Measurements from ENCODE around the gene LY6G6C. TPM values are rescaled to one million over a fixed set of nuclear protein-coding genes. Genes with fewer than 3 reads are reported as not detected.

The LY6G6C gene
- total and polyA plus RNA-seq, 2 of the 13 experiments (the other 11 are each of a cell fraction or from before 2014, with no cell fraction given): 0.15 TPM; not detected in 1

DNA sequence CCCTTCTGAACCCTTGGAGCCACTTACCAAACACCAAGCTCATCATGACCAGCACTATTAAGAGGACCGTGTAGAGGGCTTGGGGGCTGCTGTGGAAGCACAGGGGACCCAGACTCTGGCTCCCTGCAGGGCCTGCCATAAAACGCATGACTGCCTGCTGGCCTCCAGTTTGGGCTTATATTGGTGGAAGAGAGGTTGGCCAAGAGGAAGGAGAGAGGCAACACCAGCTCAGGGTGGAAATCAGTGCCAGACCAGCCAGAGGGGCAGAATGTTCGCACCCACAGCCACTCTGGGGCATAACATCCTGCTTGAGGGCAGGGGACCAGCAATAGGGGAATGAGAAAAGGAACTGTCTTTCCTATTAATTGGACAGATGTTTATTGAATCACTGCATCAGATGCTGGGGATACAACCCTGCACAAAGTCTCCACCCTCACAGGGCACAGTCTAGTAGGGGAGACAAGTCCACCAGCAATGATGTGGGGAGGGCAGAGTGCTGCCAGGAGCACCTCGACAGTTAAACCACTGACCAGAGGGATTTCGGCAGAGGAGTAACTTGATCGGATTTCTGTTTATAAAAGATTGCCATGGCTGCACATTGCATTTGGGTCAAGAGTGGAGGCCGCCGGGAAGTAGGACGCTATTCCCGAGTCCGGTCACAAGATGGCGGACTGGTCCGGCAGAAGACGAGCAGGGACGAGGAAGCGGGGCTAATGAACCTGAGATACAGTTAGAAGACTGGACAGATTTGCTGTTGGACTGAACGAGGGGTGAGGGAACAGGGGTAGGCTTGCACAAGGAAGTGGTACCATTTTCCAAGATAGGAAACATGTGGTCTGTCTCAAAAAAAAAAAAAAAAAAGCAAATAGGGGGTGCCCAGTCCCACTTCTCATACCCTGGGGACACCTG lies 41.1 kb downstream of the LY6G6C start, which contains the start of gene LY6G5C (continued):
- TF ChIP-seq RBFOX2 (IDR thresholded peaks at IDR 0.05; ENCODE audit: low read depth, low read length) (no peak), SUZ12 (IDR thresholded peaks at IDR 0.05; ENCODE audit: low read depth, low read length) (no peak), ZNF335 (CRISPR knock-in tag; IDR thresholded peaks at IDR 0.05) (peak; percentile 96), ZNF790 (CRISPR knock-in tag; IDR thresholded peaks at IDR 0.05; ENCODE audit: borderline replicate concordance) (no peak), ERF (CRISPR knock-in tag; IDR thresholded peaks at IDR 0.05) (peak; percentile 75), NFYC (CRISPR knock-in tag; IDR thresholded peaks at IDR 0.05) (no peak), HOXA9 (CRISPR knock-in tag; IDR thresholded peaks at IDR 0.05; ENCODE audit: borderline replicate concordance) (no peak), PAWR (CRISPR knock-in tag; IDR thresholded peaks at IDR 0.05; ENCODE audit: borderline replicate concordance) (no peak), TGIF2 (CRISPR knock-in tag; IDR thresholded peaks at IDR 0.05) (0 out of 2 replicates have a peak, but pooled peaks have one; percentile 25), SP5 (CRISPR knock-in tag; IDR thresholded peaks at IDR 0.05; ENCODE audit: borderline replicate concordance, low read depth) (no peak), SP140L (CRISPR knock-in tag; IDR thresholded peaks at IDR 0.05; ENCODE audit: borderline replicate concordance) (no peak), ZNF607 (CRISPR knock-in tag; IDR thresholded peaks at IDR 0.05; ENCODE audit: borderline replicate concordance) (no peak), CHD2 (IDR thresholded peaks at IDR 0.05; ENCODE audit: low read depth, low read length) (no peak)
- TF ChIP-seq, protein P1, sequence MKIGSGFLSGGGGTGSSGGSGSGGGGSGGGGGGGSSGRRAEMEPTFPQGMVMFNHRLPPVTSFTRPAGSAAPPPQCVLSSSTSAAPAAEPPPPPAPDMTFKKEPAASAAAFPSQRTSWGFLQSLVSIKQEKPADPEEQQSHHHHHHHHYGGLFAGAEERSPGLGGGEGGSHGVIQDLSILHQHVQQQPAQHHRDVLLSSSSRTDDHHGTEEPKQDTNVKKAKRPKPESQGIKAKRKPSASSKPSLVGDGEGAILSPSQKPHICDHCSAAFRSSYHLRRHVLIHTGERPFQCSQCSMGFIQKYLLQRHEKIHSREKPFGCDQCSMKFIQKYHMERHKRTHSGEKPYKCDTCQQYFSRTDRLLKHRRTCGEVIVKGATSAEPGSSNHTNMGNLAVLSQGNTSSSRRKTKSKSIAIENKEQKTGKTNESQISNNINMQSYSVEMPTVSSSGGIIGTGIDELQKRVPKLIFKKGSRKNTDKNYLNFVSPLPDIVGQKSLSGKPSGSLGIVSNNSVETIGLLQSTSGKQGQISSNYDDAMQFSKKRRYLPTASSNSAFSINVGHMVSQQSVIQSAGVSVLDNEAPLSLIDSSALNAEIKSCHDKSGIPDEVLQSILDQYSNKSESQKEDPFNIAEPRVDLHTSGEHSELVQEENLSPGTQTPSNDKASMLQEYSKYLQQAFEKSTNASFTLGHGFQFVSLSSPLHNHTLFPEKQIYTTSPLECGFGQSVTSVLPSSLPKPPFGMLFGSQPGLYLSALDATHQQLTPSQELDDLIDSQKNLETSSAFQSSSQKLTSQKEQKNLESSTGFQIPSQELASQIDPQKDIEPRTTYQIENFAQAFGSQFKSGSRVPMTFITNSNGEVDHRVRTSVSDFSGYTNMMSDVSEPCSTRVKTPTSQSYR (CRISPR knock-in tag; IDR thresholded peaks at IDR 0.05; ENCODE audit: borderline replicate concordance): no peak; the same call in 1 of the 2 replicates
- TF ChIP-seq, protein P2, sequence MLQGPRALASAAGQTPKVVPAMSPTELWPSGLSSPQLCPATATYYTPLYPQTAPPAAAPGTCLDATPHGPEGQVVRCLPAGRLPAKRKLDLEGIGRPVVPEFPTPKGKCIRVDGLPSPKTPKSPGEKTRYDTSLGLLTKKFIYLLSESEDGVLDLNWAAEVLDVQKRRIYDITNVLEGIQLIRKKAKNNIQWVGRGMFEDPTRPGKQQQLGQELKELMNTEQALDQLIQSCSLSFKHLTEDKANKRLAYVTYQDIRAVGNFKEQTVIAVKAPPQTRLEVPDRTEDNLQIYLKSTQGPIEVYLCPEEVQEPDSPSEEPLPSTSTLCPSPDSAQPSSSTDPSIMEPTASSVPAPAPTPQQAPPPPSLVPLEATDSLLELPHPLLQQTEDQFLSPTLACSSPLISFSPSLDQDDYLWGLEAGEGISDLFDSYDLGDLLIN (CRISPR knock-in tag; IDR thresholded peaks at IDR 0.05; ENCODE audit: borderline replicate concordance): 0 out of 2 replicates have a peak, but pooled peaks have one; percentile 46
- TF ChIP-seq, protein P3, sequence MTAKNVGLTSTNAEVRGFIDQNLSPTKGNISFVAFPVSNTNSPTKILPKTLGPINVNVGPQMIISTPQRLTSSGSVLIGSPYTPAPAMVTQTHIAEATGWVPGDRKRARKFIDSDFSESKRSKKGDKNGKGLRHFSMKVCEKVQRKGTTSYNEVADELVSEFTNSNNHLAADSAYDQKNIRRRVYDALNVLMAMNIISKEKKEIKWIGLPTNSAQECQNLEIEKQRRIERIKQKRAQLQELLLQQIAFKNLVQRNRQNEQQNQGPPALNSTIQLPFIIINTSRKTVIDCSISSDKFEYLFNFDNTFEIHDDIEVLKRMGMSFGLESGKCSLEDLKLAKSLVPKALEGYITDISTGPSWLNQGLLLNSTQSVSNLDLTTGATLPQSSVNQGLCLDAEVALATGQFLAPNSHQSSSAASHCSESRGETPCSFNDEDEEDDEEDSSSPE (CRISPR knock-in tag; IDR thresholded peaks at IDR 0.05): no peak
- TF ChIP-seq, protein P4, sequence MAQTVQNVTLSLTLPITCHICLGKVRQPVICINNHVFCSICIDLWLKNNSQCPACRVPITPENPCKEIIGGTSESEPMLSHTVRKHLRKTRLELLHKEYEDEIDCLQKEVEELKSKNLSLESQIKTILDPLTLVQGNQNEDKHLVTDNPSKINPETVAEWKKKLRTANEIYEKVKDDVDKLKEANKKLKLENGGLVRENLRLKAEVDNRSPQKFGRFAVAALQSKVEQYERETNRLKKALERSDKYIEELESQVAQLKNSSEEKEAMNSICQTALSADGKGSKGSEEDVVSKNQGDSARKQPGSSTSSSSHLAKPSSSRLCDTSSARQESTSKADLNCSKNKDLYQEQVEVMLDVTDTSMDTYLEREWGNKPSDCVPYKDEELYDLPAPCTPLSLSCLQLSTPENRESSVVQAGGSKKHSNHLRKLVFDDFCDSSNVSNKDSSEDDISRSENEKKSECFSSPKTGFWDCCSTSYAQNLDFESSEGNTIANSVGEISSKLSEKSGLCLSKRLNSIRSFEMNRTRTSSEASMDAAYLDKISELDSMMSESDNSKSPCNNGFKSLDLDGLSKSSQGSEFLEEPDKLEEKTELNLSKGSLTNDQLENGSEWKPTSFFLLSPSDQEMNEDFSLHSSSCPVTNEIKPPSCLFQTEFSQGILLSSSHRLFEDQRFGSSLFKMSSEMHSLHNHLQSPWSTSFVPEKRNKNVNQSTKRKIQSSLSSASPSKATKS (CRISPR knock-in tag; IDR thresholded peaks at IDR 0.05): no peak
- TF ChIP-seq, protein P5, sequence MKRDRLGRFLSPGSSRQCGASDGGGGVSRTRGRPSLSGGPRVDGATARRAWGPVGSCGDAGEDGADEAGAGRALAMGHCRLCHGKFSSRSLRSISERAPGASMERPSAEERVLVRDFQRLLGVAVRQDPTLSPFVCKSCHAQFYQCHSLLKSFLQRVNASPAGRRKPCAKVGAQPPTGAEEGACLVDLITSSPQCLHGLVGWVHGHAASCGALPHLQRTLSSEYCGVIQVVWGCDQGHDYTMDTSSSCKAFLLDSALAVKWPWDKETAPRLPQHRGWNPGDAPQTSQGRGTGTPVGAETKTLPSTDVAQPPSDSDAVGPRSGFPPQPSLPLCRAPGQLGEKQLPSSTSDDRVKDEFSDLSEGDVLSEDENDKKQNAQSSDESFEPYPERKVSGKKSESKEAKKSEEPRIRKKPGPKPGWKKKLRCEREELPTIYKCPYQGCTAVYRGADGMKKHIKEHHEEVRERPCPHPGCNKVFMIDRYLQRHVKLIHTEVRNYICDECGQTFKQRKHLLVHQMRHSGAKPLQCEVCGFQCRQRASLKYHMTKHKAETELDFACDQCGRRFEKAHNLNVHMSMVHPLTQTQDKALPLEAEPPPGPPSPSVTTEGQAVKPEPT (CRISPR knock-in tag; IDR thresholded peaks at IDR 0.05; ENCODE audit: low read depth): no peak

Data from HepG2 (cell line).